EL (cell line): ENCODE results near the gene ZBTB47.
A peak's percentile ranks its signal among the peaks of the same experiment; 100 is the strongest.

ENCODE experiments used
- DNase-seq: peaks from one replicate; pipeline ENCODE4 v3.0.0-alpha.2; 2016

The ZBTB47 gene

DNA sequence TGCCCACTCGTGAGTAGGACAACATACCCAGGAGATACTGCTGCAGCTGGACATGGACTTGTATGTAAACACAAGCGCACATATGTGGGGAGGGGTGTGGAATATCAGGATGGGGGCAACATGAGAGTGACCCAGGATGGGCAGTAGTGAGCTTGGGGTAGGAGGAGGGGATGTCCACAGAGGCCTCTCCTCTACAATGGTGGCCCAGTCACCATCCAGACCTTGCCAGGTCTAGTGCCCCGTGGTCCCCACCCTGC, 266 bp upstream of the ZBTB47 start:
- DNase-seq, result no peak

DNA sequence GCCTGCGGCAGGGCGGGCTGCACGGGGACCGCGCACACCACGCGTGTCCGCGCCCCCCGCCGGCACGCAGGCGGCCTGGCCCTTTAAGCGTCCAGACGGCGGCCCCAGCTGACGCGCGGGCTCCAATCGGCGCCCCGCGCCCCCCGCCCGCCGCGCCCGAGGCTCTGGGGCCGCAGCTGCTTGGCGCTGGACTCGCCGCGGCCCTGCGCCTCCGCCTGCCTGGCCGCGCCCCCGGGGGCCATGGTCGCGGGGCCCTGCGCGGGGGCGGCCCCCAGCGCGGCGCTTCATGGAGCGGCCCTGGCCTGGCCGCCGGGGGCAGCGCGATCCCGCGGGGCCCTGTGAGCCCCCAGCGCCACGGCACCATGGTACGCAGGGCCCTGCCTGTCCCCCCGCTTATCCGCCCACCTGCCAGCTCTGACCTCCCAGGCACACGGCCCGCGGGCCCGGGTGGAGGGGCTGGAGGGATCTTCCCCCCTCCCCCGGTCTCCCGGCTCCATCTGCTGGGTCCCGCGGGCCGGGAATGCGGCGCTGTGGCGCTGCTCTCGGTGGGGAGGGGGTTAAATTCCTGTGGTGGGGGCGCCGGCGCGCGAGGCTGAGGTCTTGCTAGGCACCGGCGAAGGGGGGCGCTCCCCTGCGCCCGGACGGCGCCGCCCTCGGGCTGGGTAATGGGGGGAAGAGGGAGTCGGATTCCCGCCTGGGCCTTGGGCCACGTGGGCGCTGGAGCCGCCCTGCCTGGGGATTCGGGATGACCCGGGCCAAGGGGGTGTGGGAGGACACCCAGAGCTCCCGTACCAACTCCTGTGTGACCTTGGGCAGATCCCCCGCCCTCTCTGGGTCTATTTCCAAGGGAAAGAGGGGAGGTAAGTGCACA, 1.1 kb downstream of the ZBTB47 start:
- DNase-seq, result peak; percentile 65

DNA sequence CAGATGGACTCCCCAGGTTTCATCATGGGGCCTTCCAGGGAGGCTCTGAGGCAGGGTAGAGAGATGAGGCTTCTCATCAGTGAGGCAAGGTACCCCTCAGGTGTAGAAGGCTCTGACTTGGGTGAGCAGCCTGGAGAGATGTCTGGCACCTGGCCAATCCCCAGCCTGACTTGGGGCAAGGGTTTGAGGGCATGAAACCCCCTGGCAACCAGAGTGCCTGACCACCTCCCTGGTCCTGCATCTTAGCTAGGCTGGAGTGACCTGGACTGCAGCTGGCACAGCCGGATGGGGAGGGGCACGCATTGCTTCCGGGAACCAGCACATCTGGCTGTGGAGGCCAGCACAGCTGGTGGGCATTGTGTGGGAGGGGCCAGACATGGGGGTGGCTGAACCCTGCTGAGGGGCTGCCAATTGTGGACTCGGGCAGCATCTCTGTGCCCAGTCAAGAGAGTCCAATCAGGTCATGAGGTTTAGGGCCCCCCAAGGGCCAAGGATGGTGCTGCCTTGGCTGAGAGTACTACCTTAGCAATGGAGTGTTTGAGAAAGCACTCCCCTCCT, 1.9 kb downstream of the ZBTB47 start:
- peak; percentile 21 for DNase-seq

DNA sequence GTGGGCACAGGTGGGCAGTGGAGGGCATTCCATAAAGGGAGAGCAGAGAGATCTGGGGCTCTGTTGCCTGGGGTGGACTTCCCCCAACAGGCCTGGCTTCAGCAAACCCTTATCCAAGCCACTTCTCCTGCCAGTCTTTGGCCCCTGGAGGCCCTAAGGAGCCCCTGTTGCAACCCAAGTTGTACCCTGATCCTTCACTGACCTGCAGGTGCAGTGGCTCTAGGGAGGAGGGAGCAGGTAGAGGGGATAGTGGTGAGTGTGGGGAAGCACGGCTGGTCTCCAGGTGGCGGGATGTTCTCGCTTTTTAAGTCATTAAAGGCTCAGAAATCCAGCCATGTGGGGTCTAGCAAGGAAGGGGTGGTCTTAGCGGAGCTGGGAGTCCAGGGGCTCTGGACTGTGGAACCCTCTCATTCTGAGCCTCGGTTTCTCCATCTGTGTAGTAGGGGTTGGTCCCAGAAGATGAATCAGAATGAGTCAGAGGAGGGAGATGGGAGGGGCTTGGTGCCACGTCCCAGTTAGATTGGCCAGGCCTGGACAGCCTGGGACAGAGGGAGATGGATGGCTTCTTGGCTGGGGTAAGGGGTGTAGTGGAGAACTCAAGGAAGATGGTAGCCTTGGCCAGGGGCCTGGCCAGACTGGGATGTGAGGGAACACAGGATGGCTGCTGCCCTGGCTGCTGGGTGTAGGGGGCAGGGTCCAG, 2.6 kb downstream of the ZBTB47 start:
- peak; percentile 62 for DNase-seq

DNA sequence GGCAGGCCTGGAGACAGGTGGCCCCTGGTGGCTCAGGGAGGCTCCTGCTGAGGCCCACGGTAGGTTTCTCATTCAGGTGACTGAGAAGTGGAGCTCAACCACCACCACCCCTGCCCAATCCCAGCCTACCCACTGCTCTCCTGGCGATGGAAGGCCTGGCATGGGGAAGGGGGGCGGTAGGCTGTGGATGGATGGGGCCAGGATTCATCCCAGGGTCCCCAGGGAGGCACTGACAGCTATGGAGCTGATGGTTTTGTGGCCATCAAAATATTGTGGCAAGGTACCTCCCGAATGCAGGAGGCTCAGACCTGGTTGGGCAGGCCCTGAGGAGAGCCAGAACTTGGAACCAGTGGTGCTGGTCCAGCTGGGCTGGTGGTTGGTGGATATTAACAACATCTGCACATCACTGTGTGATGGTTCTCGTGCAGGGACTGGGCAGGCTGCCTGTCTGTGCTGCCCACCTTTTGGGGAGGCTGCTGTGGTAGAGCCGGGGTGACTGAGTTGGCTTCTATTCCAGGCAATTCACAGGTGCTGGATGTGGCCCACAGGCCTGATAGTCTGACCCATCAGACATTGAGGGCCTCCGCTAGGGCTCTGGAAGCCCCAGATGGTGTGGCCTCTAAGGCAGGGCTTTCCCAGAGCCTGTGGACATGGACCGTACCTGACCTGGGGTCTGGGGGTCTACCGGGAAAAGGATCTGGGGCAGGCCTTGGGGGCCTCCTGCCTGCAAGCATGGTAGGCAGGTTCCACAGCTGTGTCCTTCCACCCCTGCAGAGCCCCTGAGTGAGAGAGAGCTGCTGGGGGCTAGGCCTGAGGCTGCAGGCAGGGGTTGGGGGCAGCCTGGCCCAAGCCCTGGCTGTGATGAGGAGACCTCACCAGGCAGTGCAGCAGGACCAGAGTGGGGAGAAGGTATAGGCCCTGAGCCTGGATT, 3.4 kb downstream of the ZBTB47 start:
- DNase-seq, result no peak

DNA sequence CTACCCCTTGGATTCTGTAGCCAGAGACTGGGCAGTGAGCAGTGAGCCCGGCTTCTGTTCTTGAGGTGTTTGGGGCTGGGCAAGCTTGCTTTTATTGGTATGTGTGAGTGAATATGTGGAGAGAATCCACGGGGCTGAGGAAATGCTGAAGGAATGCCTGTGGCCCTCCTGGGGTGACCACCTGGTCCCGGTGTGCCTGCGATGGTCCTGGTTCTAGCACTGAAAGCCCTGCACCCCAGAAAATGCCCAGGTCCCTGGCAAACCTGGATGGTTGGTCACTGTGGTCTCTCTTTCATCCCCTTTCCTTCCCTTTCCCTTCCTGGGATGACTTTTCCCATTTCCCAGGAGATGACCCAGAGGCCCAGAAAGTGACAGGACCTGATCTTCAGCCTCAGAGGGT, 4.2 kb downstream of the ZBTB47 start:
- DNase-seq, result no peak

DNA sequence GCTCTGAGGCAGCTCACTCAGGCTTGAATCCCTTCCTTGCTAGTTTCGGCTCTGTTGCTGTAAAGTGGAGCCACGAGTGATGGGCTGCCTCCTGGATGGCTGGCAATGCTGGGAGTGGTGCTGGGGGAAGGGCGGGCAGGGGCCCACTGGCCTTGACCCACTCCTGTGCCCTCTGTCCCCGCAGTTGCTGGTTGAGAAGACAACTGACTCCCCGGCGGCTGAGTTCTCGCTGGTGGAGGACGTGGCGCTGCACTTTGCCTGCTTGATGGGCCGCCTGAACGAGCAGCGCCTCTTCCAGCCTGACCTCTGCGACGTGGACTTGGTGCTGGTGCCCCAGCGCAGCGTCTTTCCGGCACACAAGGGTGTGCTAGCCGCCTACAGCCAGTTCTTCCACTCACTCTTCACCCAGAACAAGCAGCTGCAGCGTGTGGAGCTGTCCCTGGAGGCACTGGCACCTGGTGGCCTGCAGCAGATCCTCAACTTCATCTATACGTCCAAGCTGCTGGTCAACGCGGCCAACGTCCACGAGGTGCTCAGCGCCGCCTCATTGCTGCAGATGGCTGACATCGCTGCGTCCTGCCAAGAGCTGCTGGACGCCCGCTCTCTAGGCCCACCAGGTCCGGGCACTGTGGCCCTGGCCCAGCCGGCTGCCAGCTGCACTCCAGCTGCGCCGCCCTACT, 4.7 kb downstream of the ZBTB47 start:
- DNase-seq, result no peak

DNA sequence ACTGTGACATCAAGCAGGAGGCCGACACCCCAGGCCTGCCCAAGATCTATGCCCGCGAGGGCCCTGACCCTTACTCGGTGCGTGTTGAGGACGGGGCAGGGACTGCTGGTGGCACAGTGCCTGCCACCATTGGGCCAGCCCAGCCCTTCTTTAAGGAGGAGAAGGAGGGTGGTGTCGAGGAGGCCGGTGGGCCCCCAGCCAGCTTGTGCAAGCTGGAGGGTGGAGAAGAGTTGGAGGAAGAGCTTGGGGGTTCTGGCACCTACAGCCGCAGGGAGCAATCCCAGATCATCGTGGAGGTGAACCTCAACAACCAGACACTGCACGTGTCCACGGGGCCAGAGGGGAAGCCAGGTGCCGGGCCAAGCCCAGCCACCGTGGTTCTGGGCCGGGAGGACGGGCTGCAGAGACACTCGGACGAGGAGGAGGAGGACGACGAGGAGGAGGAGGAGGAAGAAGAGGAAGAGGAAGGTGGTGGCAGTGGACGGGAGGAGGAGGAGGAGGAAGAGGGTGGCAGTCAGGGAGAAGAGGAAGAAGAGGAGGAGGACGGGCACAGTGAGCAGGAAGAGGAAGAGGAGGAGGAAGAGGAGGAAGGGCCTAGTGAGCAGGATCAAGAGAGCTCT, 5.4 kb downstream of the ZBTB47 start:
- no peak for DNase-seq

DNA sequence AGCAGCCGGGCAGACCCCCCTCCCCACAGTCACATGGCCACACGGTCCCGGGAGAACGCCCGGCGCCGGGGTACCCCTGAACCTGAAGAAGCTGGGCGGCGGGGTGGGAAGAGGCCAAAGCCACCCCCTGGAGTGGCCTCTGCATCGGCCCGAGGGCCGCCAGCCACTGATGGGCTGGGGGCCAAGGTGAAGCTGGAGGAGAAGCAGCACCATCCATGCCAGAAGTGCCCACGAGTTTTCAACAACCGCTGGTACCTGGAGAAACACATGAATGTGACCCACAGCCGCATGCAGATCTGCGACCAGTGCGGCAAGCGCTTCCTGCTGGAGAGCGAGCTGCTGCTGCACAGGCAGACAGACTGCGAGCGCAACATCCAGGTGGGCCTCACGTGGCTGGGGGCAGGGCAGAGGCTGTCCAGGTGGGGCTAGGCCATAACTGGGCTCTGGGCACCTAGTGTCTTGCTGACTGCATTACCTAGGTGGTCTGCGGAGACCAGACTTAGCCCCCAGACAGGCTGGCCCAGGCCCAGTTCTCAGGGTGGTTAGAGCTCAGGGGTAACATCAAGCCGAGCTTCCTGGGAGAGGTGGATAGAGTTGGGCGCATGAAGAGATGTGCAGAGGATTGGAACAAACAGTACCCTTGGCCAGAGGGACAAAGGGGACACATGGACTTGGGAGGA, 6.1 kb downstream of the ZBTB47 start:
- no peak for DNase-seq

DNA sequence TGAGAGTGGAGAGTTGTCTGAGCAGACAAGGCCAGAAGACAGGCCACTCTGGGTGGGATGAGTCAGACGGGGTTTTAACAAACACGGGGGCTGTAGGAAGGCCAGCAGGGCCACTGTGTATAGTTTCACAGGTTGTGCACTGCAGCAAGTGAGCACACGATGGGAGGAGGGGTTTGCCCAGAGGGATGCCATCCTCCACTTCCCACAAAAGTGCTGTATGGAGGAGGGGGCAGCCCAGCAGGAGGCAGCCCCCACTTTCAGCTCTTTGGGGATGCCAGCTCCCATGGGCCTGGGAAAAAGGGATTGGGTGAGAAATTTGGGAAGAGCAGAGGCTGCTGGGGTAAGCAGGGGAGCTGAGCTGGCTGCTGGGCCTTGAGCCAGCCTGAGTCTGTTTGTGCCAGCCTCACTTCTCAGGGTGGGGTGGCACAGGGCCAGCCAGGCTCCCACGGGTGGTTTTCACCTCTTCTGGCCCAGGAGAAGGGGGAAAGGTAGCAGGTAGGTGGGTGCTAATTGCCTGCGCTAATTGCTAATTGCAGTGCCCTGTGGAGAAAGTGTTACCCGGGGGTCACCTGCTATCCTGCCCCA, 6.7 kb downstream of the ZBTB47 start:
- DNase-seq, result peak; percentile 25

DNA sequence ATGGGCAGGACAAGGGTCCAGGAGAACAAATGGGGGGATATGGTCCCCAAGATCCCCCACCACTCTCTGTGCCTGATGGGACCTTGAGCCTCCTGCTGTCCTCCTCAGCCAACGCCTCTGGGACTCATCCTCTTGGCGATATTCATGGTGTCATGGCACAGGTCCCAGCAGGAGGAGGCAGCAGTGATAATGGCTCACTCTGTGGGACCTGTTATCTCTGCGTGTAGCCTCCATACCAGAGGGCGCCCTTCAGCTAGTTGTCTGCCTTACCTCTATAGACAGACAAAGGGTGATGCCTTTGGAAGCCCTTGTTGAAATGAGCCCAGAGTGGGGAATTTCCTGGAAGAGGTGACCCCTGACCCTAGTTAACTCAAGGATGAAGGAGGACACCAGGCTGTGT, 7.4 kb downstream of the ZBTB47 start:
- DNase-seq, result no peak

DNA sequence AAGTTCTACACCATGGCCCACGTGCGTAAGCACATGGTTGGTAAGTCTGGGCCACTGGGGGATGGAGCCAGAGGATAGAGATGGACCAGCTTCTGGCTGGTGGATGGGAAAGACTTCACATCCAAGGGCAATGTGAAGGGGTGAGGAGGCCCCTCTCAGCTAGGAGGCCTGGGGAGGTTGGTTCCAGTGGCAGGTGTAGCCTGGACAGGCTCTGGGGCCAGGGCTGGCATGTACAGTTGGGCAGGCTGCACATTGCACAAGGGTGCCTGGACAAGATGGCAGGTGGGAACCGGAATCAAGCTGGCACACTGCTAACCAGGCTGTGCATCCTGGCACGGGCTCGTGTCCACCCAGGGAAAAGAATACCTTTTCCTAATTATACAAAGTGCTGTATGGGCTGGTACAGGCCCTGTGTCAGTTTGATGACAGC, 8.1 kb downstream of the ZBTB47 start:
- no peak for DNase-seq

DNA sequence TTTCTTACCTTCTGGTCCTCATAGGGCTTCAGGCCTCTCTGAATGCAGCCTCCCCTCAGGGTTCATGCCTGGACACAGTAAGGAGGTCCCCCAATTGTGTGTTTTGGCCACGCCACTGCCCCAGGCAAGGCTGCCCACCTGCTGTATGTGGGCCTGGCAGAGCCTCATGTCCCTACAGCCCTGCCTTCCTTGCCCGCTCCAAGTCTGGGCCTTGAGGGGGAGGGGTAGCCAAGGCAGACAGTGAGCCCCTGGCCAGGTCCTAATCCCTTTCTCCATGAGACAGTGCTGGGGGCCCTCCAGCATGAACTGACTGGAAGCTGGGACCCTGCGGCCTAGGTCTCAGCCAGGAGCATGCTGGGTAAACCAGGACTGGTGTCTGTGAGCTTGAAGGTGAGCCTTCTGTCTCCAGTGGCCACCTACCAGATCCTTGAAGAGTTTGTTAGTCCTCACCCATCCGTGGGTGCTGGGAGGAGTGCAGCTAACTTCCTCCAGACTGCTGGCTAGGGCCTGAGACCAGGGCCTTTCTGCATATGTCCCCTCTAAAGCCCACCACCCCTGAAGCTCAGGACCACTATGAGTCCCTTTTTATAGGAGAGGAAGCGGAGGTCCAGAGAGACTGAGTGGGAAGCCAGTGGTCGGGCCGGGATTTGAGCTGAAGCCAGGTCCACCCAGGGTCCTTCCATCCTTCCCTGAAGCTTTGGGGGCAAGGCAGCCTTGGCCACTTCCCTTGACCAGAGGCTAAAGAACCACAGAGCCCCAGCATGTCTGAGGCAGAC, 8.7 kb downstream of the ZBTB47 start:
- no peak for DNase-seq

DNA sequence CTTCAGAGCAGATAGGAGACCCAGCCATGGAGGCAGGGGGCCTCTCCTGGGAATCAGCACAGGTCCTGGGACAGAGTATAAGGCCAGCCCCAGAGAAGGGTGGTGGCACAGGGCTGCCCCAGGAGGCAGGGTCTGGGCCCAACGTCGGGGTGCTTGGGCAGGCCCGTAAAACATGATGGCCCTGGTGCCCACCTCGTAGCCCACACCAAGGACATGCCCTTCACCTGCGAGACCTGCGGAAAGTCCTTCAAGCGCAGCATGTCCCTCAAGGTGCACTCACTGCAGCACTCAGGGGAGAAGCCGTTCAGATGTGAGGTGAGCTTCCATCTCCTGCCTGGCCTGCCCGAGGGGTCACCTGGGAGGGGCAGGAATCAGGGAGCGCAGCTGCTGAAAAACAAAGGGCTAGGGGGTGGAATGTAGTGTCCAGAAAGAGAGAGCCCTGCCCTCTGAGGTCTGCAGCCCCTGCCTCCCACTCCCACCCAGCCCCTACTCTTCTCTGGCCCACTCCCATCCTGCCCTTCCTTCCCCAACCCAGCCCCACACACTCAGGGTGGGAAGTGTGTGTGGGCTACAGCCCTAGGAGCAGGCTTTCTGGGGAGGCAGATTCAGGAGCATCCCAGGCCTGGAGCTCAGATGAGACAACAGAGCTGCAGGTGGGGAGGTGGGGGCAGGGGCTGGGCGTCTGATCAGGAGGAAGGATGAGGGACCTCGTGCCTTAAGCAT, 9.5 kb downstream of the ZBTB47 start:
- no peak for DNase-seq

DNA sequence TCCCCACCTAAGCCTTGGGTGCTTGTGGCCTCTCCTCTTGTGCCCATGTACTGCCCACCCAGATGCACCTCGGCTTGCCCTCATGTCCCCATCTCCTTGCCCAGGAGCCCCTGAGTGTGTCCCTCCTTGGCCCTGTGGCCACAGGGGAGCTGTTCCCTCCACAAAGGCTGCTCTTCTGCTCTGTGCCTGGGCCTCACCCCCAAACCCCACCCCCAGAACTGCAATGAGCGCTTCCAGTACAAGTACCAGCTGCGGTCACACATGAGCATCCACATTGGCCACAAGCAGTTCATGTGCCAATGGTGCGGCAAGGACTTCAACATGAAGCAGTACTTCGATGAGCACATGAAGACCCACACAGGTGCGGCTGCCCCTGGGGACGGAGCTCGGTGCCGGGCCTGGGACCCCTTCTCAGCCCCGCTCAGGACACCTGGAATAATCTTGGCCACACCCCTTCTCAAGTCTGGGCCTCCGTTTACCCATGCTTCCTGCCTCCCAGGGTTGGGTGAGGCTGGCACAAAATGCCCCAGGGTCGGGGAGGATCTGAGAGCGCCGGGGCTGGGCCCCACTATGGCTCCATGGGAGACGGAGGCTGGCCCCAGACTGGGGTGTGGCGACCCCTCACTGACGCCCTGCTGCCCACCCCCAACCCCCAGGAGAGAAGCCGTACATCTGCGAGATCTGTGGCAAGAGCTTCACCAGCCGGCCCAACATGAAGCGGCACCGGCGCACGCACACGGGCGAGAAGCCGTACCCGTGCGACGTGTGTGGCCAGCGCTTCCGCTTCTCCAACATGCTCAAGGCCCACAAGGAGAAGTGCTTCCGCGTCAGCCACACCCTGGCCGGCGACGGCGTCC, 10.3 kb downstream of the ZBTB47 start:
- no peak for DNase-seq

DNA sequence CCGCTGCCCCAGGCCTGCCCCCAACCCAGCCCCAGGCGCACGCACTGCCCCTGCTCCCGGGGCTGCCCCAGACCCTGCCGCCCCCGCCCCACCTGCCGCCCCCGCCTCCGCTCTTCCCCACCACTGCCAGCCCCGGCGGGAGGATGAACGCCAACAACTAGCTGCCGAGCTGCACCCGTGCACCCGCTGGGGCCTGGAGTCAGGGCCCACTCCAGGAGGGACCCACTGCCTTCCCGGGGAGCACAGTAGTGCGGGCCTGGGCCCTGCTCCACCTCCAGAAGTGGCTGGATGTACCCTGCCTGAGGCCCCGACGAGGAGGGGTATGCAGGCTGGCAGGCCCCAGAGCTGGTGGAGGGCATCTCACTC, 10.9 kb downstream of the ZBTB47 start:
- no peak for DNase-seq

DNA sequence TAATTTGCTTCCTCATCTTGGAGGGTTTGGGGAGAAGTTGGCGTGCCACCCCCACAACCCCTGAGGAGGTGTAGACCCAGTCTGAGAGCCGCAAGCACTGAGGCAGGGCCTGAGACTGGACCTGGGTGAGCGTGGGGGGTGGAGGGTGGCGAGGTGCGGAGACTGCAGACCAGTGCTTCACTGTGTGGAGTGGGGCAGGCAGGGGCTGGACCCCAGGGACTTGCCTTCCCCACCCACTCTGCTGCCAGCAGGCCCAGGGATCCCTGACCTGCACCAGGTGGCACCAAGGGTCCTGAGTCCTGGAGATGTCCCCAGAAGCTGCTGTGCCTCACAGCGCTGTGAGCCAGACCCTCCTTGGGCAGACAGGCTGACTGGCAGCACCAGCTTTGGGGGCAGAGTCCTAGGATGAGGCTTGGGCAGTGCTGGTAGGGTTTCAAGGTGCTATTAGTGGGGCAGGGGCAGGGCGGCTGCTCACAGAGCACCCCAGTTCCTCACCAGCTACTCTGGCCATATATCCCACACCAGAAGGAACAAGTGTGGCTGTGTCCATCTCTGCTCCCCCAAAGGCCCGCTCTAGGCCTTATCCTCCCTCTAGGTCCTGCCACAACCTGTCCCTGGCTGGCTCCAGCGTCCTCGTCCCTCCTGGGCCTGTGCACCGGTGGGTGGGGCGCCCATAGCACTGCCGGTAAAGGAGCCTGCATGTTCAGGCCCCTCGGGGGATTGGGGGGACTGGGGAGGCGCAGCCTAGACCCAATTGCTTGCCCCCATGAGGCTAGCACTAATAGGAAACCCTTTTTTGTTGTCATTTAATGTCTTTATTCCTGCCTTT, 11.8 kb downstream of the ZBTB47 start:
- no peak for DNase-seq

DNA sequence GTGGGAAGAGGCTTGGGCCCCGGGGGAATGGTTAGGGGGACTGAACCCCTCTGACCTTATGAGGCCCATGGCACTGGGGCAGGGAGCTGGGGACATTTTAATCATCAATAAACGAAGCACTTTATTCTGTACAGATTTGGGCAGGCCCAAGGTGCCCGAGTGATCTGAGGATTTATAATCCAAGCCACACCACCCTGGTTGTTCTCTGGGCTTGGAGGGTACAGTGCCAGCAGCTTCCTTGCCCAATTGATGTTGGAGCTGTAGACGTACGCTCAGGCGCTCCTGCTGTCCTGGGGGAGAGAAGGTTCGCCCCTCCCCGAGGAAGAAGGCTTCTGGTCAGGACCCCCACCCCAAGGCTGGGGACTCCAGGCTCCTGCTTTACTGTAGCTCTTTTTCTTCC, 12.5 kb downstream of the ZBTB47 start:
- no peak for DNase-seq
